NCI-H187 (cell line): ENCODE measurements around the gene RIMBP2.
A peak's percentile ranks its signal among the peaks of the same experiment; 100 is the strongest.
"Not testable (repeated sequence)": the region's sequence is repeated elsewhere in the genome, so short reads cannot be mapped to it uniquely, and the experiment has no call there.

Experiments used
- DNase-seq, 2 experiments: peaks; one replicate each; lab custom pipeline; 2025; lab: John Stamatoyannopoulos, UW

The RIMBP2 gene

DNA sequence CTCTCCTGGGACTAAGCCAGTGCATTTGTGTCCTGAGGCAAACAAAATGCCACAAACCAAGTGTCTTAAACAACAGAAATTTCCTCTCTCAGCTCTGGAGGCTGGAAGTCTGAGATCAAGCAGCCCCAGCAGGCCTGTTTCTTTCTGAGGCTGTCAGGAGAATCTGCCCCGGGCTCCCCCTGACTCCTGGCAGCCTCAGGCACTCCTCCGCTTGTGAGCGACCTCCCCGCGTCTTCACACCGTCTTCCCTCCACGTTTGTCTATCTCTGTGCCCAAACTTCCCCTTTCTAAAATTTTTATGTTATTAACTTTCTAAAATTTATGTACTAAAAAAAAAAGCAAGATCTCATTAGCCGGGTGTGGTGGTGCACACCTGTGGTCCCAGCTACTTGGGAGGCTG, 59.7 kb downstream of the RIMBP2 start:
- DNase-seq: no peak

DNA sequence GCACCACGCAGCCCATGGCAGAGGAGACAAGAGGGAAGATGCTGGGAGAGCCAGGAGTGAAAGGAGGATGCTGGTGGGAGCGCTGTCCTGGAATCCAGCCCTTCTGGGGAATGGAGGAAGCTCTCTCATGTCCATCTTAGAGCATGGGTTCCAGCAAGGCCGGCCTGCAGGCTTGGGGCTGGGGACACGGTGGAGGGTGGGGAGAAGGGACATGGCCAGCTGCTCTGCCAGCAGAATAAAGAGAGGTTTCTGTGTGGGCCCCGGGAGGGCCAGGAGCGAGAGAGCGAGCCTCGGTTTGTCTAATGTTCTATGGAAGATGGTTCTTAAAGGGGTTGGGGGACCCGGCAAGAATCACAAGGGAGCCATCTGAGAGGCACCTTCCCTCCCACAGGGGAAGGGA, 60.2 kb downstream of the RIMBP2 start:
- DNase-seq: no peak

DNA sequence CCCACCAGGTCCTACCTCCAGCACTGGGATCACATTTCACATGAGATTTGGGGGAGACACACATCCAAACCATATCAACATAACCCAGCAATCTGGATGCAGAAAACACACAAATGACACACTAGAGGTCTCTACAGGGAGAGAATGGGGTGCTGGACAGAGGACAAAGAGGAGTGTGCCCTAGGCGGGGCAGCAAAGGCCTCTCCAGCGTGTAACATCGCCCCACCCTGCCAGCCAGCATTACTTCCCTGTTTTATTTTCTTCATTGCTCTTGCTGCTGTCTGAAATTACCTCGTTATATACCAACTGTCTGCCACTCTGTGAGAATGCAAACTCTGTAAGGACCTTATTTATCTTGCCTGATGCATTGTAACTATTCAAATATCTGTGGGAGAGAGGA, 61.1 kb downstream of the RIMBP2 start:
- no peak for DNase-seq

DNA sequence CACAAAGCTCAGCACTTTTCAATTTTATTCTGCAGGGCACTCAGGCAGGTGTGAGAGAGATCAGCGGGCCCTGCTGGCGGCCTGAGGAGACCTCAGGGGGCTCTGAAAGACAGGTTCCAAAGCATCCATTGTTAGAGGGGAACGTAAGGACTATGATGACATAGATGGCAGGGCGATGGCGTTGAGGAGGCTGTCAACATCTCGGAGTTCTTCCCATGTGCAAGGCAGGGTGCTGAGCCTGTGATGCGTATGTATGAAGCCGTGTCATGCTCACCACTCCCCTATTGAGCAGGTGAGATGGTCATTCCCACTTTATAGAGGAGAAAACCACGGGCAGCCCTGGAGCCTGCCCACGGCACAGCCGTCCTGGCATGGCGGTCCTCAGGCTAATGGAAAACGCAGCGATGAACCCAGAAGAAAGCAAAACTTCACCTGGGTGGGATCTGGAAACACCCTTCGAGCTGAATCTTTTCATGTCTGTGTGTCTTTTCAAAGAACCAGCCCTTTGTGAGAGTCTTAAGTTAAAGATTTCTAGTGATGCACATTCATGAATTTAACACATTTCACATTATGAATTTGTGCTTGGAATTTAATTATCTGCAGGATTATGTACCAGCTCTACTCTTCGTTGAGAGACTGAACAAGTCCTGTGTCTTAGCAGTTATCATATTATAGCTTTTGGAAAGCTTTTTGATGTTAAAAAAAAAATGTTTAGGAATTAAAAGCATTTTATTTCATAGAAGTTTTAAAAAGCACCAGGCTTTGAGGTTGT, 64.7 kb downstream of the RIMBP2 start:
- DNase-seq: no peak

DNA sequence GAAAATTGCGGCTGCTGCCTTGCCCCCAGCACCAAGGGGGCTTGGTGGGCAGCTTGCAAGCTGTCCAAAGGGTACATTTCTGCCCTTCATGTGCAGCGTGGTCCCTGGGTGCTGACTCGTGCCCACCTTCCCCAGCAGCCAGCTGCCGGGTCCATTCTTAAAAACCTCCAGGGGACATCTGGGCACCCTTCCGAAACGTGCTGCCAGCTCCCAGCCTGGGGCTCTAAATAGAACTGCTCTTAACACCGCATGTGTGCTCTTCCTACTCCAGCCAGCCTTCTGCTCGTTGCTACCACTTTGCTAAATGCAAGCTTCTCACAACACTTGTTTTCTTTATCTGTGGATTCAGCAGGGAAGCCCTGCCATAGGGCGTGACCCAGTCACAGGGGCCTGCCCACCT, 66.0 kb downstream of the RIMBP2 start:
- DNase-seq: no peak

DNA sequence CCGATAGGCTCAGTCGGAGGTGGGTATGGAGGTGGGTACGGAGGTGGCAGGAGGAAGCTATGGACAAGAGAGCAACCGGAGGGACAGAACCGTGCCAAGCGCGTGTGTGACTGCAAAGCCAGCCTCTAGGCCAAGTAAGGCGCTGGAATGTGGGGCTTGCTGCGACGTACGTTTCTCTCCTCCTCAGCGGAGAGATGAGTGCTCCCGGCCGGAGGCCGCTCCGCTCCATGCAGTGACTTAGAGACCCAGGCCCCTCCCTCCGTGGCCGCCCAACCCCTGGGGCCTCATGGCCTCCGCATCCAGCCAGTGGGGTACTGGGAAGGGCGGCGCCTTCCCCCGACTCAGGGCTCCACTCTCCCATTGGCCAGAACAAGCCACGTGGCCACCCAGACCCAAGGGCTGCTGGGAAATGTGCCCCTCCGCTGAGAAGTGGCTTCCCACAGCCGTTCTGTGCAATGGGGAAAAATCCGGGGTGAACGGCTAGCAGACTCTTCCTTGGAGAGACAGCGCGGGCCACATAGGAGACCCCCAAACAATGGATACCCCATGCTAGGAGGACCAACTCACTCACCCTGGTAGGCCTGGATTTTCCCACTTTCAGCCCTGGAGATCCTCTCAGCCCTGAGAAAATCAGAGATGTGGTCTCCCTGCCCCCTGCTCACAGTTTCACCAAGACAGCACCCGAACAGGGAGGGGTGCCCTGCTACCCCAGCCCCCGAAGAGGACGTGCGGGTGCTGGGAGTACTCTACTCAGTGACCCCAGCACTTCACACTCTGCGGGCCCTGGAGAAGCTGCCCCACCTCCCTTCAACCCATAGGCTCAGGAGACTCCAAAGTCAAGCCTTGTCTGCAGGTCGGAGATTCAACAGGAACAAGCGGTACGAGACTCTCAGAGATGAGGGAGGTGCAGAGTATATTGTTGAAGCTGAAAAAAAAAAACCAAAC, 66.7 kb downstream of the RIMBP2 start:
- DNase-seq: no peak

DNA sequence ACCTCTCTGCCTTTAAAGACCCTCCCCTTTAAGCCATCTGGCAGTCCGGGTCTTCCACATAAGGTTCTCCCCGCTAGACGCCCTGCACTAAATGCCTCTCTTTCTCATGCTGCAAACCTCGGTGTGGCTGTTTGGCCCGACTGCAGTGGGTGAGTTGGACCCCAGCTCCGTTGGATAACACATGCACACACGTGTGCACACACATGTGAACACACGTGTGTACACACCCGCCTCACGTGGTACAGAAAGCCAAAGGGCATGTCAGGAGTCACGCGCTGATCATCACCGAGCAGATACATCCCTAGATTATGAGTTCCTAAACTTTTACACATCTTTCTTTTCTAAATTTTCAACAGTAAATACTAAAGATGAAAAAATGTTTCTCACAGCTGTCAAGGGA, 68.3 kb downstream of the RIMBP2 start:
- DNase-seq: no peak

DNA sequence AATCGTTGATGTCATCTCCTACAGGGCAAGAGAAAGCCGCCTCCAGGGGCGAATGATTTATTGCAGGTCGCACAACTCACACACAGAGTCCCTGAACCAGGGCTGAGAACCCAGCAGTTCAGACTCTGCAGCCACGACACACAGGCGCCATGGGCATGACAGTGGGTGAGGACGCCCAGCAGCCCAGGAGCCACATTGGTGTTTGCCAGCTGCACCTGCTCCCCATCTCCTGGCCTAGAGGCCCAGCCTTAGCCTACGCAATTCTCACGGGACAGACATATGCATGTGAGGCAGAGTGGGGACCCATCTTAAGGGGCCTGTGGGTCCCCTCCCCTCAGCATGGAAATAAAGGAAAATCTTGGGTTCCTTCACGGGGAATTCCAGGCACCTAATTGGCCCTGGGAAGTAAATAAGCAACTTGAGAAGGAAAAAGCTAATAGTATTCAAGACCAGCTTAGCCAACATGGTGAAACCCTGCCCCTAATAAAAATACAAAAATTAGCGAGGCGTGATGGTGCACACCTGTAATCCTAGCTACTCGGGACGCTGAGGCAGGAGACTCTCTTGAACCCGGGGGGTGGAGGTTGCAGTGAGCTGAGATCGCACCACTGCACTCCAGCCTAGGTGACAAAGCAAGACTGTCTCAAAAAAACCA, 69.3 kb downstream of the RIMBP2 start:
- no peak for DNase-seq

DNA sequence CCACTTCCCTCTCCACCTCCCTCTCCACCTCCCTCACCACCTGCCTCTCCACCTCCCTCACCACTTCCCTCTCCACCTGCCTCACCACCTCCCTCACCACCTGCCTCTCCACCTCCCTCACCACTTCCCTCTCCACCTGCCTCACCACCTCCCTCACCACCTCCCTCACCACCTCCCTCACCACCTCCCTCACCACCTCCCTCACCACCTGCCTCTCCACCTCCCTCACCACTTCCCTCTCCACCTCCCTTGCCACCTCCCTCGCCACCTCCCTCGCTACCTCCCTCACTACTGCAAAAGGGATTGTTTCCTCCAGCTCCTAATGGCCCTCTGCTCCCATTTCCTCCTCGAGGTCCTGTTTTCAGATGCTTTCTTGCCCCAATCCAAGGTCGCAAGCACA, 69.9 kb downstream of the RIMBP2 start:
- DNase-seq: not testable (repeated sequence)

DNA sequence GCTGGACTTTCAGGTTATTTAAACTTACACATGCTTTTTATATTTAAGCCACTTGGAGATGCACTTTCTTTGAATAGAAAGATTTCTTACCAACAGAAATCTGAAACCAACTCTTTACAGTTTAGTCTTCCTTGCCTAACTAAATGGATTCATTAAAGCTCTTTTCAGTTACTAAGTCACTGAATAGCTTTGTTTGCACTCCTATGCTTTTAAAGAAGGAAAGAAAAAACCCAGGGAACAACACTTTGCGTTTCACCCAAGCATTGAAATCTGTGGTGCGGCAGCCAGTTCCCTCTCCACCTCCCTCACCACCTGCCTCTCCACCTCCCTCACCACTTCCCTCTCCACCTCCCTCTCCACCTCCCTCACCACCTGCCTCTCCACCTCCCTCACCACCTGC, 70.3 kb downstream of the RIMBP2 start:
- DNase-seq: peak; percentile 58 to 69

DNA sequence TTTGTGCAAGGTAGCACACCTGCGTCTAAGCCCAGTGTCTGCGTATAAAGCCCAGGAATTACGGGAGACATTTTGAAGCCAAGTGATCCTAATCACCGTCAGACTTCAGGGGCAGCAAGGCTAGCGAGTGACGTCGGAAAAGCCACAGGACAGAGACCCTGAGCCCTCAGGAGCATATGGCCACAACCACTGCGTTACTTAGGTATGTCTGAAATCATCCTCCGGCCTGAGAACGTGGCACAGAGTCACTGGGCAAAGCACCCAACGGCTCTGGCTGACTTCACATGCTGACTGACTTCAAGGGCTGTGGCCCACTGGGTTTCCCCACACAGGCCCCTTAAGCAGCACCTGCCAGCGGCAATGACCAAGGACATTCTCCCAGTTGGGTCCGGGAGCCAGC, 71.5 kb downstream of the RIMBP2 start:
- DNase-seq: no peak

DNA sequence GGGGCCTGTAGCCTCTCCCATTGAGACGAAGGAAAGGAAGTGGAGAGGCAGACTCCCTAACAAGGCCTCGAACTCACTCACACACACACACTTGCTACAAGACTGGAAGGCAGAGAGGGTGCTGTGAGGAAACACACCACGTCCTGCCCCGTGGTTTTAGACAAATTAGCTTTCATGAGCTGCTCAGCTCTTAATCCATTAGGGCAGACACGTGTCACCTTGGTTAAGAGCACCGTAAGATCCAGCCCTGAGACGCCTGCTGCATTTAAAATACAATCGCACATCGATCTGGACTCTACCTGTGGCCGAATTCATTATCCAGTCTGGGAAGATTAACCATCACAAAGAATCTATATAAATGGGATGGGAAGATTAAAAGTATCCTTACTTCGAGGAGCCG, 72.0 kb downstream of the RIMBP2 start:
- no peak for DNase-seq

DNA sequence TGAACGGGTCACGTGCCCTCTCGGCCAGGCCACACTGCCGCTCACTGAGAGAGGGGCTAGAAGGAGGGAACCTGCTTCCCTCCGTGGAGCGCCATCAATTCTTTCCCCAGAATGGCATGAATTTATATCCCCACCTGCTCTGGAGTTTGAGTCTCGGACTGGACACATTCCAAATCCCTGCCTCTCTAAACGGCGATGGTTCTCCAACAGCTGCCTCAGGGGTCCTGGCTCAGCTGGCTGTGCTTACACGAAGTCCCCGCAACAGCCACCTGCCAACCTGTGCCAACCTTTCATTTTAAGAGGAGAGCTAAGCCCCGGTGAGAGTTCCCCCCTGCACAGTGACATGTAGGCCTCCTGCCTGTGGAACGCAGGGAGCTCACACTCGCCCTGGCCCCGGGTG, 73.2 kb downstream of the RIMBP2 start:
- no peak for DNase-seq

DNA sequence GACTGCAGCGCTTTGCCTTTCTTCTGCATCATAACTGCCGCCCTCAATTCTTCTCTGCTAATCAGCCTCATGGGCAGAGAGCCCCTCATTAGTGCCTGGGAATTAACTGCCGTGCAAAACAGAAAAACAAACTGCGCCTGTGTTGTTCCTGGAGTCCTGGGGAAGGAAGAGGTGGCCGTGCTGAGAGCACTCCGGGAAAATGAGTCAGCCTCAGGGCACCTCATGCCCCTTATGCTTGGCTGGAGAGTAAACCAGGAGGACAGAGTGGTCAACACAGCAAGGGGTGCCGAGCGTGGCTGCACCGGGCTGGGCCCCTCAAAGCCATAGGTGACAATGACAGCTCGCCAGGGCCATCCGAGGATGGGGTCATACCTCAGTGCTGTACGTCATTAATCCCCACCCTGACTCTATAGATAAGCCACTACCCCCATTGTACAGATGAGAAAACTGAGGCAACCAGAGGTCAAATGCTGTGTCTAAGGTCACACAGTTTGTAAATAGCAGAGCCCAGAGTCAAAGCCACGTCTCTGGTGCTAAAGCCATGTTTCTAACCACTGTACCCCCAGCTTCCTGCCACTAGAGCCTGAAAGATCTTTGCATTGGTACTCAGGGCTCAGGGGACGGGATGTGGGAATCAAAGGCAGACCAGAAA, 74.4 kb downstream of the RIMBP2 start:
- DNase-seq: no peak

DNA sequence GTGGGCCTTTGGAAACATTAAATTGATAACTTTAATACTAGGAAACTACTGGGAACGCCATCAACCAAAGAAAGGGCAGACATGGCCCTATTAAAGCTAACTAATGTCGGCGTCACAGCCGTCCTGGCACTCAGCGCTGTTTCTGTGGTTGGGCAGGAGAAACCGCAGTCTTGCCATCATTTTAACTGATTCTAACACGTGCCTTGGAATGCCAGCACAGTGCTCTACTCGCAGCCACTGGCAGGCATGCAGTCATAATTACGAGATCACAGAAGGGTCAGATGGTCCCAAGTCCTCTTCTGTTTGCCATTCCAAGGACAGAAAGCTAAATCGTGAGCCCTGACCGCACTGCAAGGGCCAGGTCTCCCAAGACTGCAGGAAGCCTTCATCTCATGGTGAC, 75.2 kb downstream of the RIMBP2 start:
- no peak for DNase-seq

DNA sequence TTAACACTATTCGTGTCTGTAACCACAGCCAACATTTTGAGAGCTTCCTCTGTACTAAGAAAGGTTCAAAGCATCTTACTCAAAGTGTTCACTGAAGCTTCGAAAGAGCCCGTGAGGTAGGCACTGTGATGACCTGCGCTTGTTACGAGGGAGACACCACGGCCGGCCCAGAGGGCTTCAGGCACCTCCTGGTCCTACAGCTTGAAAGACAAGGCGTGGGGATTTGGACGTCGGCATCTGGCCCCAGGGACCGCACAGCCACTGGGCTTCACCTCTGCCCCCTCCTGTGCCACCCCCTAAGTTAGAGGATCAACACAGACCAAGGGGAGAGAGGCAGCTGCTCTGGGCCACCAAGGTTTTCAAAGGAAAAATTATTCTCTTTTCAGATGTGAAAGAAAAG, 75.6 kb downstream of the RIMBP2 start:
- no peak for DNase-seq

DNA sequence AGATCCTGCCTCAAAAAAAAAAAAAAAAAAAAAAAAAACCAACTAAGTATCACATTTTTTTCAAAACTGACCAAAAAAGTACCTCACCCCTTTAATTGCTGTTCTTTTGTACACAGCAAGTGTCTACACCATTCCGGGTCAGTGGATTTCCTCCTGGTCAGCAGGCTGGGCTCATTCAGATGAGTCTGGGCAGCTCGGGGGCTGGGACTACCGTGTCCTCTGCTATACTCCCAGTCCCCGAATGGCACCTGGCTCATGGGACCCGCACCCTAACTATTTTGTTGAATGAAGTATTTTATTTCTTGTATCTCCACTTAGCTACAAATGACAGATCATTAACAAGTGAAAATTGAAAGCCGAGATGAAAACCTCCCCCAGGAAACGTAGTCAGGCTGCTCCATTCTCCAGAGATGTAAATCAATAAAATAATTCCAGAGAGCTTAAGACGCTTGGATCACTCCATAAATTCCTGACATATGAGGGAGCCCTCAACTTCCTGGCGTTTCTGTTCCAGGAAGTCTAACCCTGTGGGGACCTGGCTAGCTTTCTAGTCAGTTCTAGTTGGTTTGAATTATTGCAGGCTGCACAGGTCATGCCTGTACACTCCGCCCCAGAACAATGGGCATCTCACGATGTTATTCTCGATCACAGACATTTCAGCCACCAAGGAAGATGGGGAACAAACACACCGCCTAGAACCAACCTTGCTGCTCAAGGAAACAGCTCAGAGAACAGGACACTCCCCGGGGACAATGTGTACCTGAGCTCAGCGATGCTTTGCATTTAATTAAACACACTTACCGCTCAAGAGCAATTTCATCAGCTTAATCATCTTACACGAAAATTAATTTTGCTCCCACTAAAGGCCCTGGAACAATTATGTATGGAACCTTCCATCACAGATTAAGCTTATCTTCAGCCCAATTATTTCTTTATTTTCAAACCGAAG, 76.3 kb downstream of the RIMBP2 start:
- DNase-seq: no peak

DNA sequence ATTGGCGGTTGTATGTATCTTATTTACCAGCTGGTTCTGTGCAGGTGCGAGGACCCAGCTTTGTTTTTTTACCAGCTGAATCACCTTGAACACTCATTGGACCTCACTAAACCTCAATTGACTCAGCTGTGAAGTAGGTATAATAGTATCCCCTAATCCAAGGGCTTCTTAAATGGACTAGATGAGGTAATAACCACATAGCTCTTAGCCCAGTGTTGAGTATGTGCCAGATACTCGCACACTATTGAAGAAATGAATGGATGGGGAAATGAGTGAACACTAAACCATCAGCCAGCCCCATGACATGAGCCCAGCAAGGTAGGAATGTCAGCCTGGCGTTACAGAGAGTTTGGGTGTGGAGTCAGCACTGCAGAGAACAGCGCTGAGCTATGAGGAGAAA, 79.7 kb downstream of the RIMBP2 start:
- DNase-seq: no peak

DNA sequence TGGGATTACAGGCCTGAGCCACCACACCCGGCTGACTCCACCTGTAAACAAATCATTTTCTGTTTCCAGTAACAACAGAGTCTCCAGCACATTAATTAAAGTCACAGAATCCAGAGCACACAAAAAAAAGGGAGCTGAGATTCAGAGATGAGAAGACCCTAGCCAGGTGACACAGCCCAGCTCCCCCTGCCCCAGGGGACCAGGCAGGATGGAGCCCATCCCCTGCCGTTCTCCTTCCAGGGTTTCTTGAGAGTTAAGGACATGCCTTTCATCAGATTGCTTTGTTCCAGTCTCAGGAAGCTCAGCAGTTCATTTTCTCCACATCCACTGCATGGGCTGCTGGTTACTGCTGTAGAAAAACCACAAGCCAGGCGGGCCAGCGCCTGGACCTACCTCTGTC, 81.2 kb downstream of the RIMBP2 start:
- DNase-seq: peak; percentile 49 to 52

DNA sequence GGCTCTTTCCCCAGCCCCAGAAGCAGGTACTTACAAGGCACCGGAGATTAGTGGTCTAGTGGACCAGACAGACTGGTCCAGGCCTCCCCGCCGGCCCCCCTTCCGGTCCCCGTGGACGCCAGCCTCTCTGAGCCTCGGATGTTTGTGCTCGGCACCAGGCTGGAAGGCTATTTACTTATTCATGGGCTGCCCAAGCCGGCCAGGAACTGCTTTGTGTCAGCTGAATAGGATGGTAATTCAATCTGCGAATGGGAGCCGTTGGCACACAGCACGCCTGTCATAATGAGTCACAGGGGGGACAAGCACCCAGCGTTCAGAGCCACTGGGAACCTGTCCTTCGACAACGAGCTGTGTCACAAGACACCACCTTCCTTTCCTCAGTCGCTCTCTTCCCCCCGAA, 82.3 kb downstream of the RIMBP2 start:
- DNase-seq: peak; percentile 92 to 94

DNA sequence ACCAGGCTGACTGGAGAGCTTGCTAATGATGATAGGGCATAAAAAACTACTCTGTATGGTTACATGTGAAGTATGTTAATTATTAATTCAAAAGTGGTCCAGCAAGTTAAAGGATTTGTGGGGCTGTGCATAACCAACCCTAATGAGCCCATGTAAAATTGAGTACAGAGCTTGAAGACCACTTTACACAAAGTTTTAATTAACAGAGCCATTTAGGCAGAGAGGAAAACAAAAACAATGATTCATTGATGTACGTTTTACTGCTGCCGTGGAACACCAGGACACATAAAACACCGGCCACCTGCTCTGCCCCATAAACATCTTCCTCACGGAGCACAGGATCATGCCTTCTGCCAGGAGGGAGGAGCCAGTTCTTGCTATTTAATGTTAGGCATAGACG, 83.5 kb downstream of the RIMBP2 start:
- peak in 1 of 2 experiments; percentile 29 for DNase-seq
